Measurements from ENCODE around the gene OR2A25.

DNA sequence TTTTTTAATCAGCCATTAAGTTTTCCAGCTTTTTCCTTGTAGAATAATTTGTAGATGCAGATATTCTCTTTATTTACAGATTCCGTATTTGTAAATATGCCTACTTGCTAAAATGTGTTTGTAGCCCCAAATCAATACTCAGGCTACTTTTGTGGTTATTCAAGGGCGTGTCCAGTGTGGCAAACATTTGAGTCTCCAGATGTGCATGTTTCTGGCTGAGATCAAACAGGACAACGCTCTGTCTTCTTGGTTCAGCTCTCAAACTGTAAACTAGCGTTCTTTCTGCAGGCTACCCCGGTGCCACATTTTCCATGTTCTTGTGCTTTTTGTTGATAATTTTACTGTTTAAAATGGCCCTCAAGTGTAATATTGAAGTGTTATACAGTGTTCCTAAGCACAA is 37.1 kb upstream of the OR2A25 start:
- no peak for TF ChIP-seq ZC3H11A (IDR thresholded peaks at IDR 0.05)
- TF ChIP-seq NR3C1 (IDR thresholded peaks at IDR 0.05) = no peak
- TF ChIP-seq, protein P1, sequence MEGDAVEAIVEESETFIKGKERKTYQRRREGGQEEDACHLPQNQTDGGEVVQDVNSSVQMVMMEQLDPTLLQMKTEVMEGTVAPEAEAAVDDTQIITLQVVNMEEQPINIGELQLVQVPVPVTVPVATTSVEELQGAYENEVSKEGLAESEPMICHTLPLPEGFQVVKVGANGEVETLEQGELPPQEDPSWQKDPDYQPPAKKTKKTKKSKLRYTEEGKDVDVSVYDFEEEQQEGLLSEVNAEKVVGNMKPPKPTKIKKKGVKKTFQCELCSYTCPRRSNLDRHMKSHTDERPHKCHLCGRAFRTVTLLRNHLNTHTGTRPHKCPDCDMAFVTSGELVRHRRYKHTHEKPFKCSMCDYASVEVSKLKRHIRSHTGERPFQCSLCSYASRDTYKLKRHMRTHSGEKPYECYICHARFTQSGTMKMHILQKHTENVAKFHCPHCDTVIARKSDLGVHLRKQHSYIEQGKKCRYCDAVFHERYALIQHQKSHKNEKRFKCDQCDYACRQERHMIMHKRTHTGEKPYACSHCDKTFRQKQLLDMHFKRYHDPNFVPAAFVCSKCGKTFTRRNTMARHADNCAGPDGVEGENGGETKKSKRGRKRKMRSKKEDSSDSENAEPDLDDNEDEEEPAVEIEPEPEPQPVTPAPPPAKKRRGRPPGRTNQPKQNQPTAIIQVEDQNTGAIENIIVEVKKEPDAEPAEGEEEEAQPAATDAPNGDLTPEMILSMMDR (IDR thresholded peaks at IDR 0.05) = no peak
- TF ChIP-seq EP300 (IDR thresholded peaks at IDR 0.05) = no peak
- no peak for TF ChIP-seq JUNB (IDR thresholded peaks at IDR 0.05)
- TF ChIP-seq HES2 (IDR thresholded peaks at IDR 0.05) = no peak
- TF ChIP-seq POLR2A (IDR thresholded peaks at IDR 0.05; ENCODE audit: low read length) = no peak
- no peak for TF ChIP-seq USF2 (IDR thresholded peaks at IDR 0.05)
- no peak for TF ChIP-seq FOSL2 (IDR thresholded peaks at IDR 0.05)
- no peak for TF ChIP-seq FOSL2 (CRISPR knock-in tag; IDR thresholded peaks at IDR 0.05)
- TF ChIP-seq BHLHE40 (IDR thresholded peaks at IDR 0.05; ENCODE audit: low read depth, low read length) = no peak
- TF ChIP-seq, protein P2, sequence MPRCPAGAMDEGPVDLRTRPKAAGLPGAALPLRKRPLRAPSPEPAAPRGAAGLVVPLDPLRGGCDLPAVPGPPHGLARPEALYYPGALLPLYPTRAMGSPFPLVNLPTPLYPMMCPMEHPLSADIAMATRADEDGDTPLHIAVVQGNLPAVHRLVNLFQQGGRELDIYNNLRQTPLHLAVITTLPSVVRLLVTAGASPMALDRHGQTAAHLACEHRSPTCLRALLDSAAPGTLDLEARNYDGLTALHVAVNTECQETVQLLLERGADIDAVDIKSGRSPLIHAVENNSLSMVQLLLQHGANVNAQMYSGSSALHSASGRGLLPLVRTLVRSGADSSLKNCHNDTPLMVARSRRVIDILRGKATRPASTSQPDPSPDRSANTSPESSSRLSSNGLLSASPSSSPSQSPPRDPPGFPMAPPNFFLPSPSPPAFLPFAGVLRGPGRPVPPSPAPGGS (IDR thresholded peaks at IDR 0.05) = no peak
